GM21717 (cell line): ENCODE results near the gene GALNT16.
A peak's percentile ranks its signal among the peaks of the same experiment; 100 is the strongest.

Source experiments
- ATAC-seq: cut with Tn5 transposase; IDR thresholded peaks from one replicate; pipeline ENCODE4 v1.9.1; 2021; ENCODE audit warnings: mild to moderate bottlenecking, moderate library complexity; ENCODE audit not compliant: unreplicated experiment

GALNT16 gene

DNA sequence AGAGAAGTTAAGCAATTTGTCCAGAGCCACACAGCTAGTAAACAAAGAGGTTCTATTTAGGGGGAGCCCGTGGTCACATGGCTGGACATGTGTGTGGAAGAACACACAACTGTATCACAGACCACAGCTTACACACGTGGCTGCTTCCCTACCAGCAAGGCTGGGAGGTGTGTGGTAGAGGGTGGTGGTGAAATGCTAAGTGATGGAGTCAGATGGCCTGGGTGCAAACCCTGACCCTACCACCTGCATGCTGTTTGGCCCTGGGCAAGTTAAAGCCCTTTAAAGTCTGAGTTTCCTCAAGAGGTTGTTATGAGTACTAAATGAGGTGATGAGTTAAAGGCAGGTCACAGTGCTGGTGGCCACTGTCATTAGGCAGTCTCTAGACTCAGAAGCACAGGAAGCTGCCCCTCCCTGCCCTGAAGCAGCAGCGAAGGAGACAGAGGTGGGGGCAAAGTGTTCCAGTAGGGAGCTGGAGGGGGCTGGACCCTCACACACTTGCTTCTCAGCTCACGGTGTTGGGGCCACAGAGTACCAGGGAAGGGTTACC lies 73.9 kb downstream of the GALNT16 start:
- ATAC-seq = no peak

DNA sequence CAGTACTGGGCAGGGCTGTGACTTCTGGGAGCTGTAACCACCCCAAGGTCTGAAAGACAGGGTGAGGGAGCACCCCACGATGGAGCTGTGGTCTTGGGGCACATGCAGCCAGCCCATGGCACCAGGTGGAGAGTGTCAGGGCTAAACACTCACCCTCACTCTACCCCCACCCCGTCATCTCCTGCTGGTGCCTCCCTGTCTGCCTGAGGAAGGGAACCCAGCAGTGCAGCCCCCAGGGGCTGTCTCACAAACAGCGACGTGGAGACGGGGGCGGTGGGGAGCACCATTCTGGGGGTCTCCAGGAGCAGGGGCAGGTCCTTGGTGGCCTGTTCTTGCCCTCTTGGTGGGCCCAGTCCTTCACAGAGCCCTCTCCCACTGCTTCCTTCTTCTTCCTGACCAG lies 74.6 kb downstream of the GALNT16 start:
- no peak for ATAC-seq

DNA sequence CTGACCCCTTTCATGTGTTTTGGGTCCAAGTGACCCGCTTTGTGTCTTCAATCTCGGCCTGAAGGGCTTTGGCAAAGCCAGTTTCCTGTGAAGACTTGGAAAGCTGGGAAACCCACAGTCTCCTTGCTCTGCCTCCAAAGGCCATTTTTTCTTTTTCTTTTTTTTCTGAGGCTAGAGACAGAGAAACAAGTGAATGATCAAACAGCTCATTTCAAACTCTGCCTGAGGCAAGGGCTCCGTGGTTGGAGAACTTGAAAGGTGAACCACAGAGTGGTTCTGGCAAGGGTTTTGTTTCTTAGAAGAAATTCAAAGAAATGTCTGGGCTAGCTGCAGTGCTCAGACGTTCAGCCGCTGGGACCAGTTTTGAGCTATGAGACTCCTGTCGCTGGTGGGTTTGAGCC lies 75.4 kb downstream of the GALNT16 start:
- no peak for ATAC-seq

DNA sequence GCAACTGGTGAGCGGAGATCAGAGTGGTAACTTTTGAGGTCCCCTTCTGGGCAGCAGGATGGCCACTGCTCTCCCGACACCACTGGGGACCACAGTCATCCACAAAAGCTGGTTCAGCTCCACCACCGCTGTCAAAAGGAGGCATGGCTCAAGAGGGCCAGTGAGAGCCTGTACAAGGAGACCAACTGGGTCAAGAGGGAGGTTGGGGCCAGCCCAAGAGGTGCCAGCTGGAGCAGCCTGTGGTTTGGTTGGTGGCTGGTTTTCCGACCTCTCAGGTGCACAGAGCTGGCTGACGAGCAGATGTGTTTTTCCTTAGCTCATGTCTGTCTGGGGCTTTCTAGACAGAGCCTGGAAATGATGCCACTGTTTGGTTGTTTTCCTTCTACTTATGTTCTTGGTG lies 78.0 kb downstream of the GALNT16 start:
- ATAC-seq = no peak

DNA sequence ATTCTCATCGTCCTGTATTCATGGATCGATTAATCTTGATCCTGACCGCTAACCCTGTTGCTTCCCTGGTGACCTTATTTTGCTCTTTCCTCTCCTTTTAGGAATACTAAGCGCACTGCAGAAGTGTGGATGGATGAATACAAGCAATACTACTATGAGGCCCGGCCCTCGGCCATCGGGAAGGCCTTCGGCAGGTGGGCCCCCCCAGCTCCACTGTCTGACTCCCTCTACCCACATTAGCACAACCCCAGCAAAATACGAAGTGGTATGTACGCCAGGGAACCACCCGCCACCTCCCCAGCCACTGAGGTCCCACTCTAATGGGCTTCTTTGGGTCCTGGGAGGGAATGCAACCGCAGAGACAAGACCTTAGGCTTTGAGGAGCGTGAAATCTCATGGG lies 79.5 kb downstream of the GALNT16 start:
- ATAC-seq = no peak

DNA sequence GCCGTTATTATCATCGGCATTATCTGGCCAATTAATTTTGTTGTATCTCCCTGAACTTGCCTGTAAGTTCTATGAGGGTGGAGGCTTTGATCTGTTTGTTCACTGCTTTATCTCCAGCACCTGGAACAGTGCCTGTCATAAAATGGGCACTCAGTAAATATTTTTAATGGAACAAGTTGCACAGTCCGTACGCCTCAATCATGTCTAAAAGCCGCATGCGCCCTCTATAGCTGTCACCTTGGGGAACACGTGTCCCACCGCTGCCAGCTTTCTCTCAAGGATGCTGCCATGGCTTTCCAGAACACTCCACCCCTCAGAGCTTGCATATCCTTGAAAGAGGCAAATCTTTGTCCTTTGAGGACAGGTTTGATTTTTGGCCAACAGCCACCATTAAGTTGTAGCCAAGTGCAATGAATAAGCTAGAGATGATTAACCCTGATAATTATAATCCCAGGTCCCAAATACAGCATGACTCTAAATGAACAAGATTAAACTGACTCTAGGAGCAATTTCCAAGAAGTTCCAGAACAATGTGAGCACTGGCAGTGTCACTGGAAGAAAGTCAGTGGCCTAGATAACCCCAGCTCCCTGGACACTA lies 83.1 kb downstream of the GALNT16 start:
- ATAC-seq = no peak

DNA sequence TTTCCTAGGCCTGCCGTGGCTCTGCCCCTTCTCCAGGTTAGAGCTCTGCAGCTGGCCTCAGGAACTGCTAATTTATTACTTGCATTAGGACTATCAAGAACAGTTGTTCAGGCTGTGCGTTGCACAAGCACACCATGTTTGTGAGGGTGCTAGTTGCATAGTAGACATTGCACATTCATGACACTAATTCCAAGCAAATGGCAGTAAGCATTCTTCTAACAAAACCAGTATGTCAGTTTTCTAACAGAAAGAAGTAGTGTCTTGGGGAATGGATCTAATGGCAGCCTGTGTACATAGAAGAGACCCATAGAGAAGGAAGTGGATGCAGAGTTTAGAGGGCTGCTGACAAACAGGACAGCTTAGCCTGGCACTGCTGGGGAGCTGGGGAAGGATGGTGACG lies 84.2 kb downstream of the GALNT16 start:
- ATAC-seq = no peak

DNA sequence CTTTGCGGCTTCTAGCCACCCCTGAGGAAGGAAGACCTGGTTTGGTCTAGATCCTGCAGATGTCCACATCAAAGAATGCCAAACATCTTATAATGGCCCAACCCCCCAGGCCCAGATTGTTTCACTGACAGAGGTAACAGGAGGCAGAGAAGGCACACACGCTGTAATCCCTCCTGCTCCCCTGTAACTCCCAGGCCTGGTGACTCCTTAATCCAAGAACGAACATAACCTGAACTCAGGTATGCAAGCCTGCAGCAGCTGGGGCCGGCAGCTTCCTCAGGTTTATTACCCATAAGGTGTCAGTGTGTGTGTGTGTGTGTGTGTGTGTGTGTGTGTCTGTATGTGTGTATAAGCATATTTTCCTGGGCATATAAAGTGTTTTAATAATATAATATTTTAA lies 85.4 kb downstream of the GALNT16 start:
- no peak for ATAC-seq

DNA sequence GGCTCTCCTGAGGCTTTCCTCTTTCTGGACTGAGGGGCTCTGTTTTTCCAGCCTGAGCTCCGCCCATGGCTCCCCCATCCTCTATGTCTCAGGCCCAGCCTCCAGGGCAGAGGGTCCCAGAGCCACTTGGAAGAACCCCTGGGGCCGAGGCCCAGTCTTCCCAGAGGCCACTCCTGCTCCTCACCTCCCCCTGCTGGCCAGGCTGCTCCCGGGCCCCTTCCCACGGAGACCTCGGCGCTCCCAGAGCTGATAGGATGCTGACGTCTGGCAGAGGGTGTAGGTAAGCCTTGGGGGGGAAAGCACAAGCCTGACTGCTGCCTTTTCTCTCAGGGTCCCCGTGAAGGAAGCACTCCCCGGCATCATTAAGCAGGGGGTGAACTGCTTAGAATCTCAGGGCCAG lies 86.8 kb downstream of the GALNT16 start:
- no peak for ATAC-seq

DNA sequence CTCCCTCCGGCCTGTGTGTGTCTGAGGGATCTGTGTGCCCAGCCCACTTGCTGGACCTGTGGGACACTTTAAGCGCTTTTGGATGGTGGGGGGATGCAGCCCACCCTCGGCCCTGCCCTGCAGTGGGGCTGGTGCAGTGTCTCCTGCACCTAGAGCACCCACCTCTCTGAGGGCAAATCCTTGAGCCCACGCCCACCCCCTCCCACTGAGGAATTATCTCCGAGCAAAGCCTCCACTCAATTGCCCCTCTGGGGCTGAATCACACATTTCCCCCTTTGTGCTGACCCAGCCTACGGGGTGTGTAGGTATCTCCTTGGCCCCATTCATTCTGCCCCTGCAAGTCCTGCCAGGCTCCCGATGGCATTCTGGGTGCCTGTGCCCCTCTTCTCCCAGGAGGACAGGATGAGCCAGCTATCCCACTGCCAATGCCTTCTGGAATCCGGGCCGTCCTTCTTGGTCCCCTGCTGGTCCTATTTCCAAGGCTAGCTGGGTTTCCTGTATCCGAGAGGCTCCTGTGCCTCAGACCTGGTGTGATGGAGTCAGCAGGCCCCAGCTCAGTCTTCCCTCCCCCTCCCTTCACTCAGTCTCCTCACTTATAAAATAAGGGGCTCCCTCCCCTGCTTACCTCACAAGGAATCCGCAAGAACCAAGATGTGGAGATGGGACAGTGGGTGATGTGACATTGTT lies 89.3 kb downstream of the GALNT16 start:
- ATAC-seq = no peak

DNA sequence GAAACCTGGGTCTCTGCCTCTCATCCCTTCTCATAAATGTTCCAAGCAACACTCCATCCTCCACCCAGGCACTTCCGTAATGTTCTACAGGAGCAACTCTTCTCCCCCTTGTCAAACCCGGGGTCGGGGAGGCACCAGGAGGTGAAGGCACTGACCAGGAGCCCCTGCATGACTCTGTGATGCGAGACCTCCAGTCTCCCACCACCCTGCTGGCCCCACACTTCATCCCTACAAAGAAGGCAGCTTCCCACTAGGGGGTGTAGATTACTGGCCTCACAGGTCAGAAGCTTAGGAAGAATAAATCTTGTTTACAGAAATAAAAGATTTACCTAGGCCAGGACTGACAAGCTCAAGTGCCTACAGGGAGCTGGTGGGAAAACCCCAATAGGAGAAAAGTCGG lies 90.9 kb downstream of the GALNT16 start:
- no peak for ATAC-seq

DNA sequence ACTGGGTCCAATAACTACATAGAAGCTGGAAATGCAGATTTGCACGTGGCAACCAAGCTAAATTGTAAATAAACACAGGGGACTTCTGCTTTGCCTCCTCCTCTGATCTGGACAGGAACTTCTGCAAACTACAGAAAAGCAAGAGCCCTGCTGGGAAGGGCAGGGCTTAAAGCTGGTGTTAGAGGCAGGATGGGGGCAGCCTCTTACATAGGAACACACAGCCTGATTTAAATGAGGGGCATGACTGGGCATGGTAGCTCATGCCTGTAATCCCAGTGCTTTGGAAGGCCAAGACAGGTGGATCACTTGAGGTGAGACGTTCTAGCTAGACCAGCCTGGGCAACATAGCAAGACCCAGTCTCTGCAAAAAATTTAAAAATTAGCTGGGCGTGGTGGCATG lies 91.4 kb downstream of the GALNT16 start:
- no peak for ATAC-seq

DNA sequence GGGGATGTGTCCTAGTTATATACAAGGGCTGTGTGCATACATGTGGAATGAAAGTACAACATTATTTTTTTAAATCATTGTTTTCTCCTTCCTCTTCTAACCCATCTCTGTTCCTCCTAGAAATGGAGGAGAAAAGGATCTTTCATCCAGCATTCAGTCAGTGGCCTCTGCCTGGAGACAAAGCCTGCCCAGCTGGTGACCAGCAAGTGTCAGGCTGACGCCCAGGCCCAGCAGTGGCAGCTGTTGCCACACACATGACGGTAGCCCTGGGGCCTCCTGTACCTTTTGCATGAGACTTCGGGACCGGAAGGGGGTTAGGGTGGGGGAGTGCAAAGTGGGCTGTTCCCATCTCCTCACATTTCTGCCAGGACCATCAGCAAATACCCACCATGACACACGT lies 92.0 kb downstream of the GALNT16 start:
- ATAC-seq = no peak

DNA sequence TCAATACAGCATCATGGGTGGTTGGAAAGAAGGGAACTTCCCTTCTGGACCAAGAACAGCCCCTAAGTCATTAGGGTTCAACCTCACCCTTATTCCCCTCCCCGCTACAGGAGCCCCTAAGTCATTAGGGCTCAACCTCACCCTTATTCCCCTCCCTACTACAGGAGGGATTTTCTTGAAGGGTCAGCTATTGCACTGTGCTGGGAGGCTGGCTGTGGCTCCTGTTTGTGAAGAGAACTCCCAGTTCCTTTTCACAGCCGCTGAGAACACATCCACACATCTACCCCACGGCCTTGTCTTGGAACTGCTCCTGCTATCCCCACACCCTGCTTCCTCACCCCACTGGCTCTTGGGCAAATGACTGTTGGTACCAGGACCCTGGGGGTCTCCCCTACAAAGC lies 93.2 kb downstream of the GALNT16 start:
- no peak for ATAC-seq

DNA sequence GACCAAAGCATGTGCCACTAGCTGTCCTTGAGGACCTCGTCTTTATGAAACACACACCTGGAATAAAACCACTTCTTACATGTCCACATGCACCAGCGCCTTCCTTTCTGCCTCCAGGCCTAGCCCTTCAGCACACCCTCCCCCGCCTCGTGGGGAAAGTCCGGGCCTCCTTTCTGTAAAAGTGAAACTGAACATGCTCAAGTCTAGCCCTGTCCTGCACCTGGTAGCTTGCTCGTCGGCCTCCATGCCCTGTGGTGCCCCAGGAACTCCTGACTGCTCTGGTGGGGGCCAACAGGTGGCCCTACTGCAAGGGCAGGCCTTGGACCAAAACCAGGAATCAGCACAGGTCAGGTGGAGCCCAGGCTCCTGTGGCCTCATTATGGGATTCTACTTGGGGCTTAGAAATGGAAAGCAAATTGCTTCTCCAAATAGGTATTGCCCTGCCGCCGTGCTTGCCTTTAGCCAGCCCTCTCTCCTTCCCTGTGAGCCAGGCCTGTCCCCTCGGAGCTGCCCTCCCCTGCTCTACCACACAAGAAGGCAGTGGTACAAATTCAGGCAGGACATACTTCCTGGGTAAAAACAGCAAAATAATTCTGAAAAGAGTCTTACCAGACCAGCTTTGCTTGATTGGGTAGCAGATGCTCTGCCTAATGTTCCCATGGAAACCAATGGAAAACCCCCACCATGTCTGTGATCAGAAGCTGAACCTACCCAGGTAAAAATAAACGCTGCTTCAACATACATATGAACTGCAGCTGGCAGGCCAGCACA lies 94.6 kb downstream of the GALNT16 start:
- ATAC-seq = peak; percentile 82

DNA sequence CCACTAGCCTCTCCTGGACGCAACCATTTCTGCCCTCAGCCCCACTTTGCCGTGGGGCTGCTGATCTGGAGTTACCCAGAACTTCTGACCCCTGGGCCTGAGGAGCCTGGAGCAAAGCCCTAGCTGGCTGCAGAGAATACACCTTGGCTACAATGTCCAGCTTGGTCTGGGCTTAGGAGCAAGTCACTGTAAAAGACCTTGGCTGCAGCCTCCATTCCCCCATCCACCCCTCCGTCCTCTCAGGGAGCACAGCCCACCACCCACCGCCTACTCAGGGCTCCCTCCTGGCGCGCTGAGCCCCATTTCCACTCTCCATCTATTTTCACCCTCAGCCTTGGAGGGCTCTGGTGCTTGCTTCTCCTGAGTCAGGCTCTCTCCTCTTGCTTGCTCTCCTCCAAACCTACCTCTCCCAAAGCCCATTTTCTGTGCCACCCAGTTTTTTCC lies 95.2 kb downstream of the GALNT16 start:
- no peak for ATAC-seq

DNA sequence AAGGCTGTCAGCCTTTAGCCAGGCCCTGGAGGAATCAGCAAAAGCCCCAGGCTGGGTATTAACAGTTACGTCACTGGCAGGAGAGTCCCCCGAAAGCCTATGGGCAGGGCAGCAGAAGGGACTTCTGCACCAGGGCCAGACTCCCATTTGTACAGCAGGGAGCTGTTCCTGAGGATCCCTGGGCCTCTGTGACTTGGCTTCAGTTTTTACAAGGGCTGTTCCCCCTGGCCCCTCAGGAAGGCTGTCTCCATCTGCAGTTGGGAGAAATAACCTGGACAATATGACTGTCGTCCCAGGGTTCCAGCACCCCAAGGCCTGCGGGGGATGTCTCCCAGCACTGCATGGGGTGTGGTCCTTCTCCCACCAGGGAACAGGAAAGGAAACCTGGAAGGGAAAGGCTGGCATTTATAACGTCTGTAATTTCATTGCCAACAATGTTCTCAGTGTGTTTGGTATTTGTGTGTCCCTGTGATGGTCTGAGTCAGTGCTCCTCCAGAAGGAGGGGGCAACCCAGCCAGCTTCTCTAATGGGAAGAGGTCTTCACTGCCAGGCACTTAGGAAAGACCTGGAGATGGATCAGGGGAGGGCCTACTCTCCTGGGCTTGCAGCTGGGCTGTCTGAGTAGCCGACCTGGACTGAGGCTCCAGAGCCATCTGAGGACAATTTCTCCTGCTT lies 95.8 kb downstream of the GALNT16 start:
- no peak for ATAC-seq

DNA sequence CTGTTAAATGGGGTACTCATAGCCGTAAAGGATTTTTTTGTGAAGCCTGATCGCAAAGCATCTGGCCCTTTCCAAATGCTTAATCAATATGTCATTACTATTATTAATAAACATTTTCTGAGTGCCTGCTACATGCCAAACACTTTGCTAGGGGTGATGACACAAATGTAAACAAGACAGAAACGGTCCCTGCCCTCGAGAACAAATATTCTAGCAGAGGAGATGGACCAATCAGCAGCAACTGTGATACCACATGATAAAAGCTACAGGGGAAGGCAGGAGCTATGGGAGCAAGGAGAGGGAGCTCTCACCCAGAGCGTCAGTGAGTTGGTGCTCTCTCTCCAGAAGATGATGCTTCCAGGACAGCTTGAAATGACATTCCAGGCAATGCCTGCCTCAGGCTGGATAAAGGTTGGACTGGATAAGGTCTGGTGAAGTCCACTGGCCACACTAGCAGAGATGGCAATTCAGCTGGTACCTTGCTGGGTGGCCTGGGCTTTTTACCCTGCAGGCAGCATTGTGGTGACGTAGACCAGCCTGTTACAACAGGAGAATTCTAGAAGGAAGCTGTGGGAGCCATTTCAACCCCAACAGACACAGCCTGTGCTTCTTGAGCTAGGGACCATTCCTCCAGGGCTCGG lies 97.1 kb downstream of the GALNT16 start:
- no peak for ATAC-seq

DNA sequence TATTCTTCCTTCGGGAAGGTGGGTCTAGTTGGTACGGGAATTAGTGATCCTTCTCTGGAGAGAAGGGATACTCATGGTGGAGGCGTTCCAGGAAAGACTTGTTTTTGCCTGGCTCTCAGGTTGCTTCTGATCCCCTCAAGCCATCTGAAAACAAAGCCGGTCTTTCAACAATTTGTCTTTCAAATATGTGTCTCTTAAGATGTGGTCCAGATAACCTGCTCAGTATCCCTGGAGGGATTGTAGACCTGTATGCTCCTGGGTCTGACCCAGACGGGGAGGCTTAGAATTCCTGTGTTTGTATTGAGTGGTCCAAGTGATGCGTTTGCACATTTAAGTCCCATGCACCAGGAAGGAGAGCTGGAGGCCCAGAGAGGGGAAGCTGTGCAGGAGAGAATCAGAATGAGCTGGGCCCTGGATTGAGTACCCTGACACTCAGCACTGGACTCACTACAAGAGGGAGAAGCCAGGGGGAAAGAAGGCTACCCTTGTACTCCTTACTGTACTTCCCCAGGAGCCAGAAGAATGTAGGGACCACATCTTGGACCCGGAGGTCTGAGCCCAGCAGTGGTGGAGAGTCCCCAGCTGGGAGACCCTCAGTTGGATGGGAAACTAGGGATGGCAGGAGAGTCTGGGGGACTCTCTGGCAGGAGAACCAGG lies 97.7 kb downstream of the GALNT16 start:
- ATAC-seq = no peak

DNA sequence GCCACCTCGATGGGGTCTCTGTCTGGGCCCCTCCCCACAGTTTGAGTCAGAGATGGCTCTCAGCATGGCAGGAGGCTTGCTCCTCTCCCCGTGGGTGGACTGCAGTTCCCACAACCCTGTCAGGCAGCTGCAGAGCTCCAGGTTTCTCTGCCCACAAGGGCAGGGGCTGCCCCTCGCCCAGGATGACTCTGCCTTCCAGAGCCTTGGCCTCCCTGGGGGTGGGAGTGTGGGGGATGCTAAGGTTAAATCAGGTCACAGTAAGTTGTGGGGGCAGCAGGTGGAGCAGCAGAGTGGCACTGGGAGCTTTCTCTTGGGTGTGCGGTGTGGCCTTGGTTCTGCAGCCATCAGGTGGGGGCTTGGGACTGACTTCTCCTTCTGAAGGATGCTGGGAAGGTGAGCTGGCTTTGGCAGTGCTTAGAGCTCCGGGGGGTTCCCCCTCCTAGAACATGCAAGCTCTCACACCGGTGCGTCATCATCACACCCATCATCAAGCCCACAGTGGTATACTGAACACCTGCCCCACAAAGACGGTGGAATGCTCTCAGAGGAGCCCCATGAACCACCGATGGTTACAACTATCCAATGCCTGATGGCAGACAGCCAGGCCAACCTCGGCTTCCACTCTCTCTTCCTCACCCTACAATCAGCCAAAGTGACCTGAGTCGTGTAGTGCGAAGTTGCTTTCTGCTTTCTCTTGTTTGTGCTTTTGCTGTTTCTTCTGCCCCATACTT lies 98.4 kb downstream of the GALNT16 start:
- no peak for ATAC-seq
